HUES6 (cell line): ENCODE results near the gene RNF31.

Source experiments
- H3K27ac ChIP-seq: 2 replicates; pipeline ENCODE4 v1.7.0; 2013; ENCODE audit warnings: low read depth, mild to moderate bottlenecking, low read length, inconsistent platforms
- H3K27me3 ChIP-seq: 2 replicates; pipeline ENCODE4 v1.6.1; 2013; ENCODE audit warnings: low read length; ENCODE audit not compliant: control insufficient read depth, insufficient read depth
- H3K36me3 ChIP-seq: 2 replicates; pipeline ENCODE4 v1.6.1; 2013; ENCODE audit warnings: low read length; ENCODE audit not compliant: control insufficient read depth, insufficient read depth
- H3K4me1 ChIP-seq: 2 replicates; pipeline ENCODE4 v1.6.1; 2013; ENCODE audit warnings: low read length; ENCODE audit not compliant: control insufficient read depth, insufficient read depth
- H3K4me3 ChIP-seq: 2 replicates; pipeline ENCODE4 v1.5.1; 2013; ENCODE audit warnings: low read depth, low read length
- H3K9ac ChIP-seq: one replicate; pipeline ENCODE4 v1.6.1; 2013; ENCODE audit warnings: mild to moderate bottlenecking, low read length
- H3K9me3 ChIP-seq: 2 replicates; pipeline ENCODE4 v1.6.1; 2013; ENCODE audit warnings: low read depth, low read length; ENCODE audit not compliant: control insufficient read depth, insufficient read depth

RNF31 gene

GRCh38 chr14:24188251-24189058, 41.2 kb downstream of the RNF31 start, which contains the start of gene IPO4:
TSS of gene IPO4 (minus strand) at chr14:24188816. CDS start at chr14:24188787, 29 bp downstream.
- Histone ChIP-seq H3K4me1 (peaks cover 5% of the 10 kb centered on the region; the same call in 1 of the 2 replicates), H3K36me3 (peaks cover 66% of the 10 kb centered on the region), H3K9me3 (no peaks in the 10 kb centered on the region), H3K27ac (peak within 1 kb of the TSS; percentile 30; the same call in 1 of the 2 replicates), H3K27me3 (no peaks in the 10 kb centered on the region), H3K4me3 (peak within 1 kb of the TSS; percentile 86), H3K9ac (peak within 1 kb of the TSS; percentile 86)

- no peaks in the 10 kb centered on the region for H3K9me3 ChIP-seq
- peak overlapping the region; percentile 36 for H3K9ac ChIP-seq
- H3K4me3 ChIP-seq: peak overlapping the region; percentile 30; the same call in 1 of the 2 replicates
- H3K4me1 ChIP-seq: peaks cover 5% of the 10 kb centered on the region; the same call in 1 of the 2 replicates
- peaks cover 63% of the 10 kb centered on the region for H3K36me3 ChIP-seq
- no peak overlapping the region for H3K27ac ChIP-seq
- H3K27me3 ChIP-seq: no peaks in the 10 kb centered on the region
These were observed 41.7 kb downstream of the RNF31 start for GRCh38 chr14:24189059-24189375.

GRCh38 chr14:24189460-24189859, 42.2 kb downstream of the RNF31 start:
- Histone ChIP-seq H3K27me3 (no peaks in the 10 kb centered on the region), H3K9ac (peak overlapping the region; percentile 36), H3K4me1 (peaks cover 6% of the 10 kb centered on the region; the same call in 1 of the 2 replicates), H3K36me3 (peaks cover 63% of the 10 kb centered on the region), H3K9me3 (no peaks in the 10 kb centered on the region), H3K27ac (no peak overlapping the region), H3K4me3 (0 out of 2 replicates have a peak overlapping the region, but pooled peaks have one; percentile 30)

- Histone ChIP-seq H3K4me1 (peaks cover 11% of the 10 kb centered on the region; the same call in 1 of the 2 replicates), H3K36me3 (peaks cover 54% of the 10 kb centered on the region), H3K4me3 (no peak overlapping the region), H3K9ac (no peak overlapping the region), H3K9me3 (no peaks in the 10 kb centered on the region), H3K27me3 (no peaks in the 10 kb centered on the region), H3K27ac (no peak overlapping the region)
These were observed 43.1 kb downstream of the RNF31 start for GRCh38 chr14:24190416-24190815.

GRCh38 chr14:24192933-24193332, 45.6 kb downstream of the RNF31 start:
- no peaks in the 10 kb centered on the region for H3K9me3 ChIP-seq
- no peak overlapping the region for H3K4me3 ChIP-seq
- H3K27ac ChIP-seq: no peak overlapping the region
- H3K36me3 ChIP-seq: peaks cover 31% of the 10 kb centered on the region
- no peak overlapping the region for H3K9ac ChIP-seq
- H3K27me3 ChIP-seq: no peaks in the 10 kb centered on the region
- H3K4me1 ChIP-seq: peaks cover 7% of the 10 kb centered on the region; the same call in 1 of the 2 replicates

- H3K9ac ChIP-seq: peak overlapping the region; percentile 98
- peak overlapping the region; percentile 89 for H3K4me3 ChIP-seq
- peaks cover 6% of the 10 kb centered on the region; the same call in 1 of the 2 replicates for H3K4me1 ChIP-seq
- no peak overlapping the region for H3K27ac ChIP-seq
- no peaks in the 10 kb centered on the region; the same call in 1 of the 2 replicates for H3K9me3 ChIP-seq
- no peaks in the 10 kb centered on the region for H3K27me3 ChIP-seq
- peaks cover 38% of the 10 kb centered on the region for H3K36me3 ChIP-seq
These were observed 47.0 kb downstream of the RNF31 start for GRCh38 chr14:24194186-24194872.

- H3K9ac ChIP-seq: peak overlapping the region; percentile 98
- peaks cover 6% of the 10 kb centered on the region; the same call in 1 of the 2 replicates for H3K4me1 ChIP-seq
- peak overlapping the region; percentile 89 for H3K4me3 ChIP-seq
- no peaks in the 10 kb centered on the region for H3K27me3 ChIP-seq
- H3K9me3 ChIP-seq: peaks cover 2% of the 10 kb centered on the region; the same call in 1 of the 2 replicates
- peaks cover 40% of the 10 kb centered on the region for H3K36me3 ChIP-seq
- peak overlapping the region; percentile 100 for H3K27ac ChIP-seq
These were observed 47.5 kb downstream of the RNF31 start for GRCh38 chr14:24194873-24195185.

- H3K4me1 ChIP-seq: peaks cover 6% of the 10 kb centered on the region; the same call in 1 of the 2 replicates
- H3K36me3 ChIP-seq: peaks cover 39% of the 10 kb centered on the region
- H3K27me3 ChIP-seq: no peaks in the 10 kb centered on the region
- peak within 1 kb of the TSS; percentile 89 for H3K4me3 ChIP-seq
- peak within 1 kb of the TSS; percentile 100 for H3K27ac ChIP-seq
- peak within 1 kb of the TSS; percentile 98 for H3K9ac ChIP-seq
- H3K9me3 ChIP-seq: peaks cover 2% of the 10 kb centered on the region; the same call in 1 of the 2 replicates
These were observed 48.1 kb downstream of the RNF31 start, which contains the start of gene TM9SF1 for GRCh38 chr14:24195186-24196070. TSS of gene TM9SF1 (minus strand) at chr14:24195441. CDS start at chr14:24195019, 422 bp downstream.

GRCh38 chr14:24196071-24197055, 49.1 kb downstream of the RNF31 start:
- H3K4me3 ChIP-seq: peak overlapping the region; percentile 89
- peak overlapping the region; percentile 100 for H3K27ac ChIP-seq
- peaks cover 5% of the 10 kb centered on the region for H3K9me3 ChIP-seq
- no peaks in the 10 kb centered on the region for H3K27me3 ChIP-seq
- peaks cover 6% of the 10 kb centered on the region; the same call in 1 of the 2 replicates for H3K4me1 ChIP-seq
- H3K36me3 ChIP-seq: peaks cover 43% of the 10 kb centered on the region
- peak overlapping the region; percentile 98 for H3K9ac ChIP-seq
